GM13977 (cell line): ENCODE measurements around the gene SLC30A1.

Experiments used
- DNase-seq: peaks from one replicate; pipeline ENCODE4 v3.0.0; 2012; ENCODE audit warnings: low spot score
- in situ Hi-C: fragments of 300-500 bp; cut with MboI; formaldehyde crosslinking; loops from one replicate; pipeline ENCODE4 v1.12.0; 2022; ENCODE audit warnings: low sequenced_read_pairs, low pct_unique_long_range_greater_than_20kb, mixed read lengths, inconsistent platforms; ENCODE audit not compliant: unreplicated experiment
- TF ChIP-seq, protein P1 (sequence below): IDR thresholded peaks from 2 replicates; pipeline ENCODE4 v1.5.1; 2012; ENCODE audit warnings: mild to moderate bottlenecking, control low read depth; ENCODE audit not compliant: insufficient read depth; ENCODE audit errors: extremely low read depth, missing control alignments

Gene SLC30A1

GRCh38 chr1:211559222-211560010, 19.5 kb downstream of the SLC30A1 start:
- TF ChIP-seq, protein P1, sequence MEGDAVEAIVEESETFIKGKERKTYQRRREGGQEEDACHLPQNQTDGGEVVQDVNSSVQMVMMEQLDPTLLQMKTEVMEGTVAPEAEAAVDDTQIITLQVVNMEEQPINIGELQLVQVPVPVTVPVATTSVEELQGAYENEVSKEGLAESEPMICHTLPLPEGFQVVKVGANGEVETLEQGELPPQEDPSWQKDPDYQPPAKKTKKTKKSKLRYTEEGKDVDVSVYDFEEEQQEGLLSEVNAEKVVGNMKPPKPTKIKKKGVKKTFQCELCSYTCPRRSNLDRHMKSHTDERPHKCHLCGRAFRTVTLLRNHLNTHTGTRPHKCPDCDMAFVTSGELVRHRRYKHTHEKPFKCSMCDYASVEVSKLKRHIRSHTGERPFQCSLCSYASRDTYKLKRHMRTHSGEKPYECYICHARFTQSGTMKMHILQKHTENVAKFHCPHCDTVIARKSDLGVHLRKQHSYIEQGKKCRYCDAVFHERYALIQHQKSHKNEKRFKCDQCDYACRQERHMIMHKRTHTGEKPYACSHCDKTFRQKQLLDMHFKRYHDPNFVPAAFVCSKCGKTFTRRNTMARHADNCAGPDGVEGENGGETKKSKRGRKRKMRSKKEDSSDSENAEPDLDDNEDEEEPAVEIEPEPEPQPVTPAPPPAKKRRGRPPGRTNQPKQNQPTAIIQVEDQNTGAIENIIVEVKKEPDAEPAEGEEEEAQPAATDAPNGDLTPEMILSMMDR, result no peak
- in situ Hi-C loops, result no loop called here

DNA sequence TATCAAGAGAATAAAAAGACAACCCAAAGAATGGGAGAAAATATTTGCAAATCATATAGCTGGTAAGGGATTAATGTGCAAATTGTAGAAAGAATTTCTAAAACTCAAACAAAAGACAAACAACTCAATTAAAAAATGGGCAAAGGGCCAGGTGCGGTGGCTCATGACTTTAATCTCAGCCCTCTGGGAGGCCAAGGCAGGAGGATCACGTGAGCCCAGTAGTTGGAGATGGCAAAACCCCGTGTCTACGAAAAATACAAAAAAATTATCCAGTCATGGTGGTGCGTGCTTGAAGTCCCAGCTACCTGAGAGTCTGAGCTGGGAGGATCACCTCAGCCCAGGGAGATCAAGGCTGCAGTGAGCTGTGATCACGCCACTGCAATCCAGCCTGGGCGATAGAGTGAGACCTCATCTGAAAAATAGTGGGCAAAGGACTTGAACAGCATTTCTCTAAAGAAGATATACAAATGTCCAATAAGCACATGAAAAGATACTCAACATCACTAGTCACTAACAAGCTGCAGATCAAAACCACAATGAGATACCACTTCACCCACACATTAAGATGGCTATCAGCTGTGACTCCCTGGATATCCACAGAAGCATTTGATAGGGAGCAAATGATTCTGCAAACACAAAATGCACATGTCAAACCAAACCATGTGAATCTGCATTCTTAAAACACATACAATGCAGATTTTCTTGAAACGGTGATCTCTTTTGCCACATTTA, 20.9 kb downstream of the SLC30A1 start:
- DNase-seq, result no peak
- TF ChIP-seq, protein P1, result no peak
- in situ Hi-C loops, result no loop called here

More at GRCh38 chr1:211559222-211560010, 19.5 kb downstream of the SLC30A1 start:
- no peak for DNase-seq

DNA sequence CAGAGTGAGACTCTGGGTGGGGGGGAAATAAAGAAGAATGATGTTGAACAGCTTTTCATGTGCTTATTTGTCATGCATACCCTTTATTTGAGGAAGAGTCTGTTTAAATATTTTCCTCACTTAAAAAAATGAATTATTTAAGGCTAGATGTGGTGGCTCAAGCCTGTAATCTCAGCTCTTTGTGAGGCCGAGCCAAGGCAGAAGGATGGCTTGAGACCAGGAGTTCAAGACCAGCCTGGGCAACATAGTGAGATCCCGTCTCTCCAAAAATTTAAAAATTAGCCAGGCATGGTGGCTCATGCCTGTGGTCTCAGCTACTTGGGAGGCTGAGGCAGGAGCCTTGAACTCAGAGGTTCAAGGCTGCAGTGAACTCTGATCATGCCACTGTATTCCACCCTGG, 25.4 kb downstream of the SLC30A1 start:
- TF ChIP-seq, protein P1, result no peak
- no peak for DNase-seq
- in situ Hi-C loops, result no loop called here

GRCh38 chr1:211551638-211552460, 27.1 kb downstream of the SLC30A1 start:
- in situ Hi-C loops, result no loop called here
- TF ChIP-seq, protein P1, result no peak
- DNase-seq, result no peak

DNA sequence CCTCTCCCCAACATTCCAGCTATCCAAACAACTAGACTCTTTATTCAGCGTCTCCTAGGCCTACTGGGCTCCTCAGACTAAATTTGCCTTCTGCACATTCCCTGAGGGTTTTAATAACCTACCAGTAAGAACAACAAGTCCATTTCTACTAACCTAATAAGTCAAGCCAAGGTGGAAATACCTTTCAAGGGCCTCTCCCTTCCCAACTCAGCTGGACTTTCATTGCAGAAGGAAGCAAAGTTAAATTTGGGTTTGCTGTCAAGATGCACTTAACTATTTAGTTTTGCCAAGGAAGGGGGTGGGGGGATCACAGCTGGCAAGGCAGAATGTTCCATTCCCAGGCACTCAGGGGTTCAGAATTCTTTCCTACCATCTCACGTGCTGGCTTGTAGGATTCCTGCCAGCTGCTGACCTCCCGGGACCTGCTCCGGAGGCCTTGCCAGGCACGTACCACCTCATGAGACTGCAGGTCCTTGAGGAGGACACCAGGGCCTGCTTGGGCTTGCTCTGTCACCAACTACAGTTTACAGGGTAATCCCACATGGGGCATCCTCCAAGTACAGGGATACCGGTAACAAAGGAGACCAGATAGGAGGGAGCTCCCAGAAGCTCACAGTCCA, 29.8 kb downstream of the SLC30A1 start:
- in situ Hi-C loops, result no loop called here
- TF ChIP-seq, protein P1, result no peak
- DNase-seq, result no peak
